C4-2B (cell line): Measurements from ENCODE around the gene NEDD4L.

ENCODE experiments used
- H3K27ac ChIP-seq: fragments of 450-650 bp; 2 replicates; pipeline ENCODE4 v1.5.1; 2017
- CTCF ChIP-seq: fragments of 450-650 bp; conservative IDR thresholded peaks from 2 replicates; pipeline ENCODE4 v1.5.1; 2017; ENCODE audit warnings: mild to moderate bottlenecking
- ZFX ChIP-seq: fragments of 450-650 bp; IDR thresholded peaks from 2 replicates; pipeline ENCODE4 v1.6.1; 2017

NEDD4L gene

GRCh38 chr18:58222432-58223125 lies 178.6 kb downstream of the NEDD4L start:
- H3K27ac ChIP-seq, result no peak overlapping the region
- TF ChIP-seq ZFX (no peak), CTCF (no peak)

- TF ChIP-seq CTCF (no peak), ZFX (no peak)
- H3K27ac ChIP-seq, result peak overlapping the region; percentile 69
Measured at GRCh38 chr18:58223717-58224424, 179.8 kb downstream of the NEDD4L start.

GRCh38 chr18:58224425-58224750 lies 180.4 kb downstream of the NEDD4L start:
- H3K27ac ChIP-seq, result peak overlapping the region; percentile 69
- TF ChIP-seq ZFX, result no peak
- no peak for TF ChIP-seq CTCF

- no peak for TF ChIP-seq ZFX
- no peak for TF ChIP-seq CTCF
- peak overlapping the region; percentile 54 for H3K27ac ChIP-seq
Measured at GRCh38 chr18:58225101-58225500, 181.1 kb downstream of the NEDD4L start.

GRCh38 chr18:58226429-58226828 lies 182.4 kb downstream of the NEDD4L start:
- TF ChIP-seq CTCF (no peak), ZFX (no peak)
- peak overlapping the region; percentile 85 for H3K27ac ChIP-seq

GRCh38 chr18:58227361-58227930 lies 183.4 kb downstream of the NEDD4L start:
- peak overlapping the region; percentile 85 for H3K27ac ChIP-seq
- no peak for TF ChIP-seq ZFX
- no peak for TF ChIP-seq CTCF

- peak overlapping the region; percentile 85 for H3K27ac ChIP-seq
- TF ChIP-seq CTCF, result no peak
- no peak for TF ChIP-seq ZFX
Measured at GRCh38 chr18:58228176-58228575, 184.2 kb downstream of the NEDD4L start.
